Measurements from ENCODE around the gene GRIK4.

The GRIK4 gene

DNA sequence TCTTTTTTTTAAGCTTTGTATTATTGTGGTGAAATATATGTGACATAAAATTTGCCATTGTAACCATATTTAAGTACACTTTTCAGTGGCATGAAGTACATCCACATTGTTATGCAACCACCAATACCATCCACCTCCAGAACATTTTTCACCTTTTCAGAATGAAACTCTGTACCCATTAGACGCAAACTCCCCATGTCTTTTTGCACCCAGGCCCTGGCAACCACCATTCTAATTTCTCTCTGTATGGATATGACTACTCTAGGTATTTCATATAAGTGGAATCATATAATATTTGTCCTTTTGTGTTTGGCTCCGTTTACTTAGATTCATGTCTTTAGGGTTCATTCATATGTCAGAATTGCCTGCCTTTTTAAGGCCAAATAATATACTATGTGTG is 329.5 kb downstream of the GRIK4 start:
- DNase-seq (ENCODE audit: low spot score) = no peak

DNA sequence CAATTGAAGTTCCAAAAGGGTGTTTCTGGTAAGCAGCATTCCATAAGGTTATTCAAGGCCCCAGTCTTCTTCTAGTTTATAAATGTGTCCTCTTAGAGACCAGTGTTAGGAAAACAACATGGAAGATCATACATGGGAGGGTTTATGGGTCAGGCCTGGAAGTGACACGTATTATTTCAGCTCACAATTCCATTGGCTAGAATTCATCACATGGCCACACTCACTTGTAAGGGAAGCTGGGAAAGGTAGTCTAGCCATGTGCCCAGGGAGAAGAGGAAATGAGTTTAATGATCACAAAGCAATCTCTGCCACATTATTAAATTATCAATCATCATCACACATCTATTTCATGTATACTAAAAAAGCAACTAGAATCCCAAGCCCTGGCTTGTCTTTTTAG is 330.6 kb downstream of the GRIK4 start:
- DNase-seq (ENCODE audit: low spot score) = no peak

- no peak for DNase-seq (ENCODE audit: low spot score)
These were observed 341.9 kb downstream of the GRIK4 start for GRCh38 chr11:120853435-120853834.

GRCh38 chr11:120854988-120855387 is 343.4 kb downstream of the GRIK4 start:
- no peak for DNase-seq (ENCODE audit: low spot score)

DNA sequence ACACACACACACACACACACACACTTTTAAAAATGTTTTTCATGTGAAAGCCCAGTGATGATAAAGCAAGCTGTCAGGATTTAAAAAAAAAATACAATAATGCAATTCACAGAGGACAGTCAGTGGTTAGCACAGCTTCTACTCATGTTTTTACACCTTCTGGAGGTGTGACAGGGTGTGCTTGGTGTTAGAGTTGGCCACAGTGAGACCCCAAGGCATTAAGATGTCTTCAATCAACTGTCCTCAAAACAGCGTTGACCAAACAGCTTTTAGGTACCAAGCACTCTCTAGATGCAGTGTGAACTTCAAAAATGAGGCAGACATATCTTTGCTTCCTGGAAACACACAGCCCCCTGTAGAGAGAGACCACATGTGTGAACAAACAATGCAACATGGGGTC is 346.0 kb downstream of the GRIK4 start:
- DNase-seq (ENCODE audit: low spot score) = no peak

DNA sequence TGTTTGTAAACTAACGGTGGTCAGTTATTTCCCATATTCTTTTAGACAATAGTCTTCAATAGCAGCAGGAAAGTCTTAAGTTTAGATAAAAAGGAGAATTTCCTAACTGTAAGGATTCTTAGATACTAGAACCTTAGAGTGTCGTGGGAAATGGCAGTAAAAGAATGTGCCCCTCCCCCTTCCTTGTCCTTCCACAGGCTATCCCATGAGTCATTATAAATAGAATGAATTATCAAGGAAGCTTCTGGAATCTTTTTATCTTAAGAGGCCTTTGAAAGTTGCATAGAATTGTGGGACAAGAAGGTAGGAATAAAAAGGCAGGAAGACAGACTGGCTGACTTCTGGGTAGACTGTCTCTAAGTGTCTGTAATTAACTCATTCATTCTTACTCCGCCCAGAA is 347.2 kb downstream of the GRIK4 start:
- no peak for DNase-seq (ENCODE audit: low spot score)

DNA sequence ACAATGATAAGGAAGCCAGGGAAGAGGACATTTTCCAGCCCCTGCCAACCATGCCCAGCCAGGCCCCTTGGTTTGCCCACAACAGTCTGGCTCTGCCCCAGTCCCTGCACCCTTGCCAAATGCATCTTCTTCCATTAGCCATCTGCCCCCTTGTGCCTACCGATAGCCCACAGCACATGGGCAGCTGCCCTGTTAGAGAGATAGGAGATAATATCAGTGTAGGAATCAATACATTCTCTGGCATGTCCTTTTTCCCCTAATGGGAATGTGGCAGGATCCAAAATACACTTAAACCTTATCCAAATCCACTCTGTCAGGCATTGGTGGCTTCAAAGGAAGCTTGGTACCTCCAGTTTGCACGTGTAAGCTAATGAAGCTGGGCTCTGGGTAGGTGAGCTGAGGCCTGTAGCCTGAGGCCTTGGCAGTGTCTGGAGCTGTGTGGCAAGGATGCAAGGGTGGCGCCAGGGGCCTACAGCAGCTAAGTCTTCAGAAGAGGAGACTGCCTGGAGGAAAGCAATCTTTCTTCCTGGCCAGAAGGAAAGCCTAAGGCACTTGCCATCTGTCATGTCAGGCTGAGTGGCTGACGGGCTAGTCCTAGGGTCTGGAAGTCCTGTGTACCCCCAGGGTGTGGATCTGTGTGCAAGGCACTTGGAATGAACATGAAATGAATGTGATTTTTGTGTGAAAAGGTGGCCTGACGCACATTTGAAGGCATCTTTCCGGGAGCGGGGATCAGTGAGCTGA is 348.2 kb downstream of the GRIK4 start:
- no peak for DNase-seq (ENCODE audit: low spot score)

- DNase-seq (ENCODE audit: low spot score) = no peak
These were observed 351.8 kb downstream of the GRIK4 start for GRCh38 chr11:120863359-120863758.

DNA sequence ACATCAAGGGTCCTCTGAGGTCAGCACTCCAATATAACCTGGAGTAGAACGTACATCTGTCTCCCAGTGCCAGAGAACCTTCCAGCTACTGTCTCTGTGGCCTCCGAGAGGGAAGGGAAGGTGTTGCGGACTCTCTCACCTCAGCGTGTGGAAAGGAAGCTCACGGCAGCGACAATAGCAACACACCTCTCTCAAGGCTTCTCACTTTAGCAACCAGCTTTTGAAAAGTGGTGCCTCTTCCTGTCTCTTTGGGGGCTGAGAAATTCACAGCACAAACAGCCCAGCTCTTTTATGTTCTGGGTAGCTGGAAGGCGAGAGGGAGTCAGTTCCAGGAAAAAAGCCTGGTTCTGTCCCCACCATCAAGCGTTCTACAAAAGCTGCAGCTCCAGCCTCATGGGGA is 355.5 kb downstream of the GRIK4 start:
- no peak for DNase-seq (ENCODE audit: low spot score)

DNA sequence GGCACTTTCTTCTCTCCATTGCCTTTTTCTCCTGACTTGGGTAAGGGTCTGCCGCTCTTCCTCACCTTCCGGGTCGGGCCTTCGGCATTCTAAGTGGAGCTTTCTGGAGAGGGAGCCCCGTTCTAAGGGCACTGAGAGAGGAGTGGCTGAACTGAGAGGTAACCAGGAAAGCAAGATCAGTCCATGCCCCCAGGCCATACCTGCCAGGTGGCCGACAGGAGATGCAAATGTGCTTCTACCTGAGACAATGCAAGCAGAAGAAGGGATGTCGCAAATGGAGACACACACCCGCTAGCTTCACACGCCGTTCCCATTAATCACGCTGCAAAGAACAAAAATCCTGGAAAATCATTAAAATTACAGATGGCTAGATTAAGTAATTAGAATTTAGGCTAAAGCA is 356.0 kb downstream of the GRIK4 start:
- no peak for DNase-seq (ENCODE audit: low spot score)

DNA sequence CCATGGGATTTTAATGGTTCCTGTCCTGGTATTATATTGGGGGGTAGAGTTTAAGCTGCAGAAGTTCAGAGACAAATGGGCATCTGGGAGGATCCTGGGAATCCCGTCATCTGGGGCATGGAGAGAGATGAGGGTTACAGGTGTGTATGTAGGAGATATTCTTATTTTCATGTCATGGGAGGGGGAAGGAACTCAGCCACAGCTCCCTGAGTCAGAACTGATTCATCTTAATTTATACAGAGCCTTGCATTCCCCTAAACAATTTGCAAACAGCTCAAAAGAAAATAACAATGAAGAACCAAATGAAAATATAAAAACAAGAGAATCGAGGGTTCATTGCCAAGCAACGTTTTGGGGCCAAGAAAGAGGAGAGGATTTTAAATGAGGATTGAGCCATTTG is 356.4 kb downstream of the GRIK4 start:
- DNase-seq (ENCODE audit: low spot score) = no peak

- DNase-seq (ENCODE audit: low spot score) = no peak
These were observed 357.5 kb downstream of the GRIK4 start for GRCh38 chr11:120869097-120869496.

DNA sequence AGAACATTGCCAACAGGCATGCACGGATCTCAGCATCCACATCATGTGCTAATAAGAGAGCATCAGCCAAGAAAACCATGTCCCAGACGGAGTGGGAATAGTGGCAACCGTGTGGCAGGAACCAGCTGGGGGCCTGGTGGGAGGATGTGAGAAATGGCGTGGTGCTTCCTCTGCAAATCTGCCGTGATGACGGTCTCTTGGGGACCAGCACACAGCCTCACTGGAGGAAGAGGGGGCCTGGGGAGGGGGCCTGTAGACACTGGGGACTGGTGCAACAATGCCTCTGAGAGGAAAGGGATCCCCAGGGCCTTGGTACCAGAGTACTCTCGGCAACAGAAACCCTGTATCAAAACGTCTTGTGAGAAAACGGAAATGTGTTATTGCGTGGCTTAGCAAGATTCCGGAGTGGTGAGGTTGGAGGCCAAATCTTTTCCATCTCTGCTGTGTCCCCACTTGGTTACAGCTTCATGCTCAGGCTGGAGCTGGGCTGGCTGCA is 358.0 kb downstream of the GRIK4 start:
- no peak for DNase-seq (ENCODE audit: low spot score)

DNA sequence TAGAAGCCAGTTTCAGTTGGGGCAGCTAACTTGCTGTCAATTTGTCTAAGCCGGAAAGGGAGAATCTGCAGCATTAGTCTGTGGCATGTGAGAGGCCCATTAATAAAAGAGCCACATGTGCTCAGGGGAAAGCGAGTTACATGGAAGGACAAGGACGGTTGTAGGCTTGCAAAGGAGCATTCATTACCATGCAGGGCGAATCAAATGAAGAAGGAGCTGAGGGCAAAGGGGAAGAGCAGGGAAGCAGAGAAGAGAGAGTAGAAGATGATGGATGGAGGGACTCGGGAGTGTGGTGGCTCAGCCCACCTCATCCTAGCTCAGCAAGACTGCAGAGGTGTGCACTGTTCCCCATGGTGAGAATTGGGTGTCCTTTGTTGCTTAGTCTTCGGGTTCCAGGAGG is 359.6 kb downstream of the GRIK4 start:
- DNase-seq (ENCODE audit: low spot score) = no peak

- DNase-seq (ENCODE audit: low spot score) = no peak
These were observed 360.4 kb downstream of the GRIK4 start for GRCh38 chr11:120871924-120872323.

- no peak for DNase-seq (ENCODE audit: low spot score)
These were observed 362.6 kb downstream of the GRIK4 start for GRCh38 chr11:120873966-120874735.

- no peak for DNase-seq (ENCODE audit: low spot score)
These were observed 364.4 kb downstream of the GRIK4 start for GRCh38 chr11:120875986-120876385.

DNA sequence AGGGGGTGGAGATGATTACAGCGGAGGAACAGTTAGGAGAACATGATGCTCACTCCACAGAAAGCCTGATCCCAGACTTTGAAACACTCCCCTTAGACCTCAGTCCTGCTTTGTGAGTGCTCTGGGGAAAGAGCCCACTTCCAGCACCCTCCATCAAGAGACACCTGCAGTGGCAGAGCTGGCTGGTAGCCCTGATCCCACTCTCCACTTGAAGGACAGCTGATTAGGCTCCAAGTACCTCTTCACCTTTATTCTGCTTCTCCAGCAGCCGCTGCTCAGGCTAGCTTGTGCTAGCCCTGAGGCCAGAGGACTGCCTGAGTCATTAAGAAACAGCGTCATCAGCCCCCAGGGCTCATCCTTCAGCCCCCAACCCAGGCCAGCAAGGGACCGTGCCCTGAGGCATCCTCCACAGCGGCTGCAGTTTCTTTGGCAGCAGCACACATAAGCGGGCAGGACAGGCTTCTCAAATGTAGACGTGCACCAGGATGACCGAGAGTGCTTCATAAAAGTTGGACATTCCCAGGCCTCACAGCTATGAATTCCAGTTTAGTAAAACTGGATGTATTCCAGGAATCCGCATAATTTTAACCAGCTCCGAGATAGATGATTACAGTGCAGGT is 366.3 kb downstream of the GRIK4 start:
- DNase-seq (ENCODE audit: low spot score) = no peak

DNA sequence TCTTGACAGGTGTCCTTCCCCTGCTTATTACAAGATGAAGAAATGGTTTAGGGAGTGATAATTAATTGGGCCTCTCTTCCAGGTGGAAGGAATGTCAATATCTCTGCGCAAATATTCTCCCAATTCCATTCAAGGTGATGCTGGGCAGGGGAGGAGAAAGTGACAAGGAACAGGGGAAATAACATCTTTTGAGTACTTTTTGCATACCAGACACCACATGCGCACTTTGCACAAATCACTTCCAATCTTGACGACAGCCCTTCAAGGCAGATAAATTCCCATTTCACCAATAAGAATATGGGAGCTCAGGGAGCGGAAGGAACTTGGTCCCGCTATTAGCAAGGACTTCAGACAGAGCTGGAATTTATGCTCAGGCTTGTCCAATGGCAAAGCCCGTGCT is 367.2 kb downstream of the GRIK4 start:
- DNase-seq (ENCODE audit: low spot score) = no peak

- DNase-seq (ENCODE audit: low spot score) = no peak
These were observed 369.1 kb downstream of the GRIK4 start for GRCh38 chr11:120880498-120881175.

GRCh38 chr11:120881596-120881995 is 370.0 kb downstream of the GRIK4 start:
- no peak for DNase-seq (ENCODE audit: low spot score)

GRCh38 chr11:120882175-120882574 is 370.6 kb downstream of the GRIK4 start:
- DNase-seq (ENCODE audit: low spot score) = no peak
